HG02759 (cell line): ENCODE data around the gene UNC119.

Experiments
- ATAC-seq: cut with Tn5 transposase; IDR thresholded peaks from one replicate; pipeline ENCODE4 v1.9.1; 2021; ENCODE audit warnings: mild to moderate bottlenecking, moderate library complexity; ENCODE audit not compliant: unreplicated experiment

The UNC119 gene

DNA sequence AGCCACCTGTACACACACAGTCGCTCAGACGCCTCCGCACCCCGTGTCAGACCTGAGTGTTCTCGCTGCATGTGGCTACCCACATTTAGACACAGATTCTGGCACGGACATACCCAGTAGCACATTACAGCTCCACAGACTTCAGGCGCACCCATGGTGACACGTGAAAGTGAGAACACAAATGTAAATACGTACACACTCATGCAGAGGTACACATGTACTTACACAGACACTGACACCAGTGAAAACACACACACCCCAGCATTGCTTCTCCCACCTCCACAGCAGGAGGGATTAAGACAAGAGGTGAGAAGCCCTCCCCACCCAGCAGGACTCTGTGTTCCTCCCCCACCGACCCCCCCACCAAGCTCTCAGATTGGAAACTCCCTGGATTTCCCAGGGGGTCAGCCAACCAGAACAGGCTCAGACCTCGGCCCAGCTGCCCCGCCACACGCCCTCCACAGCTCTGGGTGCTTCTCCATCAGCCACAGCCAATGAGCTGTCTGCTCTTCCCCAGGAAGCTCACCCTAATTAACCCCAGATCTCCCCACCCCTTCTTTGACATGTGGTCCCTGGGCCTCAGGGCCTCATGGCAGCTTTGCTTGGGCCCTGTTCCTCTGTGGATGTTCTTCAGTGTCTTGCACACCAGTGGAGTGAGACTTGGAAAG, 51.6 kb downstream of the UNC119 start:
- ATAC-seq = peak; percentile 68

DNA sequence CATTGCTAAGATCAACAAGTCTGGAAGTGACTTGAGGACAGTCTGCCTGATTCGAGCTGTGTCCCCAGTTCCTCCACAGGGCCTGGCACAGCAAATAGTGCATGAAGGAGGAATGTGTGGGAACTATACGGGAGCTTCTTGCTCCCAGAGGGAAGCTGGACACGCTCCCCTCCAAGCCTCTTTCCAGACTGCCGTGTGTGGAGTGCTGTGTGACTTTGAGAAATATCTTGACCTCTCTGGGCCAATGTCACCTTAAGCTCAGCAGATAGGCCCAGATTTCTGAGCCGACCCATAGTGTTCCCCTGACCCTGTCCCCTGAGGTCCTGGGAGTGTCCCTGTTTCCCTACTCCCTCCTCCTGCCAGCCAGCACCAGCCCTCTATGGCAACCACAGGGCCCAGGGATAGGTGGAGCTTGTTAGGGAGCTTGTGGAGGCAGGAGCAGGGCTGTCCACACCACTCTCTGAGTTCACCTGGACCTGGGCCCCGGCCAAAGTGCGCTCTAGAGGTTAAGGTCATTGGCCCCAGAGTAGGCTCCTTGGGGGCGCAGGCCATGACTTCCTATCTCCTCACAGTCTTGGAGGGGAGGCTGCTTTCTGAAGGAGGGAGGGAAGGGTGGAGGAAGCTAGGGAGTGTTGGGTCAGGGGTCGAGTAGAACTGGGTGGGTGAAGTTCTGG, 52.6 kb downstream of the UNC119 start:
- no peak for ATAC-seq

DNA sequence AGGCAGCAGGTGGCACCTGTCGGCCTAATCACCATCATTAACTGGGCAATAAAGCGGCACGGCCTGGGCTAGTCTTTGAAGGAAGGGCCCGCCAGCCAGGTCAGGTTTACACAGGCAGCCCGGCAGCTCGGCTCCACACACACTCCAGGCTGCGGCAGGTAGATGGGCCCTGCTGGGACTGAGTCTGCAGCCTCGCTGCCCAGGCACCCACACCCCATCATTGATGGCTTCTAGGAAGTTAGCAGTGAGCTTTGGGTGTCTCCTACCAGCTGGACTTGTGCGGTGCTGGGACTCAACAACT, 53.1 kb downstream of the UNC119 start:
- ATAC-seq = no peak

DNA sequence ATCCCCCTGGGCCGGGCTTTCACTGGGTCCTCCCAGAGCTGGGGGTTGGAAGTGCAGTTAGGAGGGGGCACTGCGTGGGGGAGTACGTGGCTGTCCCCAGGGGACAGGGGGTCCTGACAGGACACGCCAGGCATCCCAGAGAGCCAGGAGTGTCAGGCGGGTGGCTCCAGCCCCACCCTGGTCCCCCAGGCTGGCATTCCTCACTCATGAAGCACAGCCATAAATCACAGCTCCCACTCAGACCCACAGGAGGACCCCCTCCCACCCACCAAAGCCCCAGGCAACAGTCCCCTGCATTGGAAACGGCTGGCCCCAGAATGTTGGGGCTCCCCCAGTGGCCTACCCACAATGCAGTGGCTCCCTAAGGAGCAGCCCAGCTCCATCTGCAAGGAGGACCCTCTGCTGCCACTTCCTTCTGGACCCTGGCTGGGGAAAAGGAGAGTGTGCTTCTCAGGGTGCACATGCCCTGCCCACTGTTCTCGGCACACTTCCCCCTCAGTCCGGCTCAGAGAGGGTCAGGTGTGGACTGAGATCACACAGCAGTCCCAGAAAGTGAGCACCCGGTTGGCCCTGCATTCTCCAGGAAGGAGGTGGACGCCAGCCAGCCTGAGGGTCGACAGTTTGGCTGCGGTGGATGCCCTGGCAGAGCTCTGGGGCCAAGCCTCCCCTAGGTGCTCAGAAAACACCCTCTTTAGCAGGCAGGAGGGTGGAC, 53.6 kb downstream of the UNC119 start:
- ATAC-seq = no peak

DNA sequence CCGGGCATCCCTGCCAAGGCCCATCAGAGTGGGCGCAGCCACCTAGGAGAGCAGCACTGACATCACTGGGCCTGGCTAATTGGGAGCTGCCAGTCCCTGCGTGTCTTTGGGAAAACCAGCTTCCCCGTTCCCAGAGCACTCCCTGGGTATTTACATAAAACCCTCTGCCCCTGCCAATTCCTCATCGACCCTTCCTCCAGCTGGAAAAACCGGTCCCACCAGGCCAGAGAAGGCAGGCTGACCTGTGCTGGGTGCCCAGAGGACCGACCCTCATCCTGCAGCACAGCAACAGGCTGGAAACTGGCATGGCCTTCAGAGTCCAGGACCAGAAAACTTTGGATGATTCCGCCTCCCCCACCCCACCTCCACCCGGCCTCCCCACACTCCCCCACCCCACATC, 54.5 kb downstream of the UNC119 start:
- no peak for ATAC-seq
